ENCODE results near the gene LEP.

Gene LEP

GRCh38 chr7:128214463-128214862 lies 26.6 kb upstream of the LEP start:
- TF ChIP-seq POLR2AphosphoS5 (IDR thresholded peaks at IDR 0.05; ENCODE audit: low read depth, low read length) (no peak), POLR2A (IDR thresholded peaks at IDR 0.05; ENCODE audit: low read depth, low read length) (no peak), TAF1 (IDR thresholded peaks at IDR 0.05; ENCODE audit: borderline replicate concordance, low read depth, low read length) (no peak)
- DNase-seq (ENCODE audit: insufficient read length) (no peak), FAIRE-seq (no peak)

DNA sequence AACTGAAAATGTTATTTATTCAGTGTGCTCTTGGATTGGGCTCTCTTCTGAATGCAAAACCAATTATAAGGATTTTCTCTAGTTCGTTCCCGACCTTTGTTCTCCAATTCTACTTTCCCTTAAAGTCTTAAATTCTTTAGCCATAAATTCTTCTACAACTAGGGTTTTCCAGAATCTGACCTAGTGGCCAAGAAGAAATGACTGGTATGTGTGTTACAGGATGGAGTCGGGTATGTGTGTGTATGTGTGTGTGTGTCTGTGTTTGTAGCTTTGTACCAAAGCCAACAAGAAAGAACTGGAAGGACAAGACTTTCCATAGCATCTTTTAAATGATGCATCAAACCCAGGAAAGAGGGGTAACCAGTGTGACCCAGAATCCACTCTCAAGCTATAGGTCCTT lies 25.8 kb upstream of the LEP start:
- FAIRE-seq: no peak
- DNase-seq (ENCODE audit: insufficient read length): no peak
- TF ChIP-seq POLR2A (IDR thresholded peaks at IDR 0.05; ENCODE audit: low read depth, low read length): no peak
- TF ChIP-seq TAF1 (IDR thresholded peaks at IDR 0.05; ENCODE audit: borderline replicate concordance, low read depth, low read length): no peak
- TF ChIP-seq POLR2AphosphoS5 (IDR thresholded peaks at IDR 0.05; ENCODE audit: low read depth, low read length): no peak

DNA sequence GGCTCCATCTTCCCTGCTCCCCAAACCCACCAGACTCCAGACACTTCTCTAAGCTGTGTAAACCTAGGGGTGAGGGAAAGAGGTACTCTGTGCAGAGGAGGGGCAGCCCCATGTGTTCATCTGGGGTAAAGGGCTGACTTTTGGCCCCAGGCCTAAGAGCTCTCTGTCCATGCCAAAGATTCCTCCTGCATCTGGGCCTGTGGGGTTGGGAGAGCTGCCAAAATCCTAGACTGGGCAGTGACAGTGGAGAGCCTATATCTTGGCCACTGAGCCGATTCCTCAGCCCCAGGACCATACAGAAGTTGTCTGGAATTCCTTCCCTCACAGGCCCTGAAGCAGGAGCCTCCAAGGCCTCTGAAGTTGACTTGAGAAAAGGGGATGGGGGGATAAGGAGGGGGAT lies 25.3 kb upstream of the LEP start:
- DNase-seq (ENCODE audit: insufficient read length) (no peak), FAIRE-seq (no peak)
- TF ChIP-seq TAF1 (IDR thresholded peaks at IDR 0.05; ENCODE audit: borderline replicate concordance, low read depth, low read length): no peak
- no peak for TF ChIP-seq POLR2A (IDR thresholded peaks at IDR 0.05; ENCODE audit: low read depth, low read length)
- TF ChIP-seq POLR2AphosphoS5 (IDR thresholded peaks at IDR 0.05; ENCODE audit: low read depth, low read length): no peak

DNA sequence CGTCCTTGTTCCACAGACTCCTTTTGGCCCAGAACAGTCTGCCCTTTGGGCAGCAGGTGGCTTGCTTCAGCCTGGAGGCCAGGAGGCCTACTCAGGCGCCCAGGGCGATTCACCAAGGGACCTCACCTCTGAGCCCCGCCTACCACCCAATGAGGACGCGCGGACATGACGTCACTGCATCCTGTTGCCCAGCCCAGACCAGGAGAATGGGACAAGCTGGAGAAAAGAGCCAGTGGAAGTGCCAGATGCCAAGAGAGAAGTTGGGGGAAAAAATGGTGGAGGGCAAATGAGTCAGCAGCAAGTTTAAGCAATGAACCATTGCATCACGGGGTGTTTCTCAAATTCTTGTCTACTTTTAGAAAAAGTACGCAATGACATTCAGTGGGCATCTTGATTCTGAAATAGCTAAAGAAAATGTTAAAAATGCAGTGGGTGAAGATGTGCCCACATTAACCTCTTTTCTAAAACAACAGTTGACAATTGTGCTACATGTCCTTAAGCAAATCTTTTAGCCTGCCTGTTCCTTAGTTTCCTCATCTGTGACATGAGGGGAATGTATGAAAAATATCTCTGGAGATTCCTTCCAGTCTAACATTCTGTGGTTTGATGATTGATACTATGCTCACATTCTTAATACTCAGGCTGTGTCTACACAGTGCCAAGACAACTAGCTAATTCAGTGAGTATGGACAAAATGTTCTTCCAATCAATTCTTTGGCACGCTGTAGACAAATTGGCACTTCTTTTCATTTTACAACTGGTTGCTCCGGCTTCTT lies 23.9 kb upstream of the LEP start:
- no peak for TF ChIP-seq POLR2AphosphoS5 (IDR thresholded peaks at IDR 0.05; ENCODE audit: low read depth, low read length)
- TF ChIP-seq TAF1 (IDR thresholded peaks at IDR 0.05; ENCODE audit: borderline replicate concordance, low read depth, low read length): no peak
- no peak for TF ChIP-seq POLR2A (IDR thresholded peaks at IDR 0.05; ENCODE audit: low read depth, low read length)
- no peak for DNase-seq (ENCODE audit: insufficient read length)
- FAIRE-seq: no peak

- DNase-seq (ENCODE audit: insufficient read length): no peak
- TF ChIP-seq POLR2AphosphoS5 (IDR thresholded peaks at IDR 0.05; ENCODE audit: low read depth, low read length) (no peak), POLR2A (IDR thresholded peaks at IDR 0.05; ENCODE audit: low read depth, low read length) (no peak), TAF1 (IDR thresholded peaks at IDR 0.05; ENCODE audit: borderline replicate concordance, low read depth, low read length) (no peak)
- FAIRE-seq: no peak
Observed at GRCh38 chr7:128217967-128218652, 23.0 kb upstream of the LEP start.

DNA sequence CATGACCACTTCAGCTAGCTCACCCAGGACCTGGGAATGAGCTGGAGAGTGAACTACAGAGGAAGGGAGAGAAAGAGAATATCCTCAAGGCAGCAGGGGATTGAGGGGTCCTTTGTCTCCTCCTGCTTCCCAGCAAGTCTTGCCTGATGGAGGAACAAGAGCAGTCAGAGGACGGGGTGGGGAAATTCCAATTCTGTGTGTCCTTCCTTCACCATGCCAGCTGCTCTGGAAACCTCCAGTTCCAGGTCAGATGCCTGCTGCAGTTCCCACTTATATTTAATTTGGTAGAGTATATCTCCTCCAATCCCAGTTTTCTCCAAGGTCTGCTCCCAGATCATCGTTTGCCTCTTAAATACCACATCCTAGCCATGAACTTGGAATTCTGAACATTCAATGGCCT lies 21.4 kb upstream of the LEP start:
- TF ChIP-seq TAF1 (IDR thresholded peaks at IDR 0.05; ENCODE audit: borderline replicate concordance, low read depth, low read length) (no peak), POLR2AphosphoS5 (IDR thresholded peaks at IDR 0.05; ENCODE audit: low read depth, low read length) (no peak), POLR2A (IDR thresholded peaks at IDR 0.05; ENCODE audit: low read depth, low read length) (no peak)
- DNase-seq (ENCODE audit: insufficient read length): no peak
- no peak for FAIRE-seq

DNA sequence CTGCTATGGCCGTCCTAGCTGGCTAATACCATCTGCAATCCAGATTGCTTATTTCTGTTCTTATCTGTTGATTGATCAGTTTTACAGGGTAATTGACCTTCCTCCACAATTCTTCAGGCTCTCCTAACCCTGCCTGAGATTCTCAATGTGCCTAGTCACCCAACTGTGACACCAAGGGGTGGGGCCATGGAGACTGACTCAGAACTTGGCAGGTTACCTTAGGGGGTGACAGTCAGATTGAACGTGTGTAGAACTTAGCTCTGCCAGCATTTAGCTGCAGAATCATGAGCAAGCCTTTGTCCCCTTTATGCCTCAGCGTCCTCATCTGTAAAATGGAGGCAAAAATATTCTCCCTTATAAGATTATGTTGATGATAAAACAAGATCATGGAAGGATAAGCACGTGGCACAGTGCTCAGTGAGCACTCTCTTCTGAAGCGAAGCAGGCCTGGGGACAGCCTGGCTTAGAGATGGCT lies 19.1 kb upstream of the LEP start:
- TF ChIP-seq POLR2A (IDR thresholded peaks at IDR 0.05; ENCODE audit: low read depth, low read length) (no peak), POLR2AphosphoS5 (IDR thresholded peaks at IDR 0.05; ENCODE audit: low read depth, low read length) (no peak), TAF1 (IDR thresholded peaks at IDR 0.05; ENCODE audit: borderline replicate concordance, low read depth, low read length) (no peak)
- DNase-seq (ENCODE audit: insufficient read length) (no peak), FAIRE-seq (no peak)

DNA sequence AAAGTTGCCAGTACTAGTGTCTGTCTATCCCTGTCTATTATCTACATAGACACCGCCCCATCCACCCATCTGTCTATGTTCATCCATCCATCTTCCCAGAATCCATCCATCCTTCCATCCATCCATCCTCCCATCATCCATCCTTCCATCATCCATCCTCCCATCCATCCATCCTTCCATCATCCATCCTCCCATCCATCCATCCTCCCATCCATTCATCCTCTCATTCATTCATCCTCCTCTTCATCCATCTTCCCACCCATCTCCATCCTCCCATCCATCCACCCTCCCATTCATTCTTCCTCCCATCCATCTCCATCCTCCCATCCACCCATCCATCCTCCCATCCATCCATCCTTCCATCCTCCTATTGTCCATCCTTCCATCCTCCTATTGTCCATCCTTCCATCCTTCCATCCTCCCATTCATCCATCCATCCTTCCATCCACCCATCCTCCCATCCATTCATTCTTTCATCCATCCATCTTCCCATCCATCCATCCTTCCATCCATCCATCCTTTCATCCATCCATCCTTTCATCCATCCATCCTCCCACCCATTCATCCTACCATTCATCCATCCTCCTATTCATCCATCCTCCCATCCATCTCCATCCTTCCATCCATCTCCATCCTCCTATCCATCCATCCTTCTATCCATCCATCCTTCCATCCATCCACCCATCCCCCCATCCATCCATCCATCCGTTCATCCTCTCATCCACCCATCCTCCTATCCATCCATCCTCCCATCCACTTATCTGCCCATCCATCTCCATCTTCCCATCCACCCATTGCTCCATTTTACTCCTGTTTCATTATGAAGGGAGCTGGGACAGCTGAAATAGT lies 14.7 kb upstream of the LEP start:
- DNase-seq (ENCODE audit: insufficient read length) (no peak), FAIRE-seq (no peak)
- no peak for TF ChIP-seq POLR2A (IDR thresholded peaks at IDR 0.05; ENCODE audit: low read depth, low read length)
- no peak for TF ChIP-seq POLR2AphosphoS5 (IDR thresholded peaks at IDR 0.05; ENCODE audit: low read depth, low read length)
- TF ChIP-seq TAF1 (IDR thresholded peaks at IDR 0.05; ENCODE audit: borderline replicate concordance, low read depth, low read length): no peak

GRCh38 chr7:128227271-128227670 lies 13.8 kb upstream of the LEP start:
- DNase-seq (ENCODE audit: insufficient read length) (no peak), FAIRE-seq (no peak)
- TF ChIP-seq POLR2AphosphoS5 (IDR thresholded peaks at IDR 0.05; ENCODE audit: low read depth, low read length): no peak
- no peak for TF ChIP-seq TAF1 (IDR thresholded peaks at IDR 0.05; ENCODE audit: borderline replicate concordance, low read depth, low read length)
- TF ChIP-seq POLR2A (IDR thresholded peaks at IDR 0.05; ENCODE audit: low read depth, low read length): no peak

- FAIRE-seq: no peak
- TF ChIP-seq POLR2A (IDR thresholded peaks at IDR 0.05; ENCODE audit: low read depth, low read length) (no peak), POLR2AphosphoS5 (IDR thresholded peaks at IDR 0.05; ENCODE audit: low read depth, low read length) (no peak), TAF1 (IDR thresholded peaks at IDR 0.05; ENCODE audit: borderline replicate concordance, low read depth, low read length) (no peak)
- DNase-seq (ENCODE audit: insufficient read length): no peak
Observed at GRCh38 chr7:128231021-128231420, 10.1 kb upstream of the LEP start.

- DNase-seq (ENCODE audit: insufficient read length) (no peak), FAIRE-seq (no peak)
- no peak for TF ChIP-seq POLR2AphosphoS5 (IDR thresholded peaks at IDR 0.05; ENCODE audit: low read depth, low read length)
- TF ChIP-seq POLR2A (IDR thresholded peaks at IDR 0.05; ENCODE audit: low read depth, low read length): no peak
- no peak for TF ChIP-seq TAF1 (IDR thresholded peaks at IDR 0.05; ENCODE audit: borderline replicate concordance, low read depth, low read length)
Observed at GRCh38 chr7:128231677-128232076, 9.4 kb upstream of the LEP start.

Measured in GM12892 (cell line).